NAMALWA (cell line): ENCODE results near the gene UNC5B.
"Not testable (repeated sequence)": the region's sequence is repeated elsewhere in the genome, so short reads cannot be mapped to it uniquely, and the experiment has no call there.

ENCODE experiments used
- DNase-seq: peaks from one replicate; pipeline ENCODE4 v3.0.0-alpha.2; 2015; ENCODE audit warnings: low spot score

Gene UNC5B

GRCh38 chr10:71209731-71210541 is 2.4 kb upstream of the UNC5B start:
- no peak for DNase-seq

- no peak for DNase-seq
Measured at GRCh38 chr10:71210542-71210871, 1.9 kb upstream of the UNC5B start.

- no peak for DNase-seq
Measured at GRCh38 chr10:71211053-71211452, 1.3 kb upstream of the UNC5B start.

GRCh38 chr10:71211775-71212317 is 524 bp upstream of the UNC5B start:
- no peak for DNase-seq

GRCh38 chr10:71213127-71213621 is 804 bp downstream of the UNC5B start:
- no peak for DNase-seq

GRCh38 chr10:71213761-71214440 is 1.5 kb downstream of the UNC5B start:
- DNase-seq, result no peak

GRCh38 chr10:71214641-71215559 is 2.5 kb downstream of the UNC5B start:
- no peak for DNase-seq

- DNase-seq, result no peak
Measured at GRCh38 chr10:71216363-71216695, 4.0 kb downstream of the UNC5B start.

GRCh38 chr10:71216751-71217265 is 4.4 kb downstream of the UNC5B start:
- DNase-seq, result no peak

- DNase-seq, result no peak
Measured at GRCh38 chr10:71217266-71218045, 5.1 kb downstream of the UNC5B start.

GRCh38 chr10:71218046-71218650 is 5.8 kb downstream of the UNC5B start:
- no peak for DNase-seq

GRCh38 chr10:71218651-71219050 is 6.3 kb downstream of the UNC5B start:
- no peak for DNase-seq

GRCh38 chr10:71219236-71219917 is 7.0 kb downstream of the UNC5B start:
- not testable (repeated sequence) for DNase-seq

GRCh38 chr10:71219918-71220688 is 7.7 kb downstream of the UNC5B start:
- no peak for DNase-seq

GRCh38 chr10:71220689-71221540 is 8.5 kb downstream of the UNC5B start:
- DNase-seq, result no peak

GRCh38 chr10:71221586-71222202 is 9.3 kb downstream of the UNC5B start:
- DNase-seq, result no peak

- DNase-seq, result peak; percentile 16
Measured at GRCh38 chr10:71222601-71223346, 10.4 kb downstream of the UNC5B start.
